DMS114 treated with DMSO at 0.1 percent for 48 hours (cell line): ENCODE data around the gene FBL.
A peak's percentile ranks its signal among the peaks of the same experiment; 100 is the strongest.

ENCODE experiments used
- DNase-seq: peaks from one replicate; lab custom pipeline; 2025; ENCODE audit not compliant: unreplicated experiment; lab: John Stamatoyannopoulos, UW

FBL gene

DNA sequence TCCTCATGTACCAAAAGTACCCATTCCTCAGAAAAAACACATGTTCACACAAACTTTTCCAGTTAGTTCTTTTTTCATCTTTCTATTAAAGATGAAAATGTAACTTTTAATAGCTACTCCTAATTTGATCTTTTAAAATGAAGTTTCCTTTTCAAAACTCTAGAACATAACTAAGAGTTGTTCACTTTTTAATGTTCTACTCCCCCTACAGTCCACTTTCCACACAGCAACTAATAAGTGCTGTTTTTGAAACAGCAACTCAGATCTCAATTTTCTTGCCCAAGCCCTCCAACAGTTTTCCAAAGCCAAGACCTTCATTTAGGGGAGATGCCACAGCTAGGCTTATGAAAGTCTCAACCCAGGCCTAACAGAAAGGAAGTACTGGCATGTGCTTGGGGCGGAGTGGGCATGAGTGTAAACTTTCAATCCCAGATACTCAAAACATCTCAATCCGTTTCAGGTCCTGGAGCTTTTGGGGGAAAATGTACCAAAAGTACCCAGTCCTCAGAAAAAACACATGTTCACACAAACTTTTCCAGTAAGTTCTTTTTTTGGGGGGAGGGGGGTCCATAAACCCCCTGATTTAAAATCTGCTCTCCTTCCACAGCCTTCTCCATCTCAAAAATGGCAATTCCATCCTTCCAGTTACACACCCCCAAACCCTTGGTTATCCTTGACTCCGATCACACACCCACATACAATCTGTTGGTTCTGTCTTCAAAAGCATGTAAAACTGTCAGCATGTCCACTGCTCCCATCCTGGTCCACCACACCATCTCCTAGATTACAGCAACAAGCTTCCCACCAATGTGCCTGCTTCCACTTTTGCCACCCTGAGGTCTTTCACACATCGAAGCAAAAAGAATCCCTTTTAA, 2.0 kb downstream of the FBL start:
- peak; percentile 56 for DNase-seq

DNA sequence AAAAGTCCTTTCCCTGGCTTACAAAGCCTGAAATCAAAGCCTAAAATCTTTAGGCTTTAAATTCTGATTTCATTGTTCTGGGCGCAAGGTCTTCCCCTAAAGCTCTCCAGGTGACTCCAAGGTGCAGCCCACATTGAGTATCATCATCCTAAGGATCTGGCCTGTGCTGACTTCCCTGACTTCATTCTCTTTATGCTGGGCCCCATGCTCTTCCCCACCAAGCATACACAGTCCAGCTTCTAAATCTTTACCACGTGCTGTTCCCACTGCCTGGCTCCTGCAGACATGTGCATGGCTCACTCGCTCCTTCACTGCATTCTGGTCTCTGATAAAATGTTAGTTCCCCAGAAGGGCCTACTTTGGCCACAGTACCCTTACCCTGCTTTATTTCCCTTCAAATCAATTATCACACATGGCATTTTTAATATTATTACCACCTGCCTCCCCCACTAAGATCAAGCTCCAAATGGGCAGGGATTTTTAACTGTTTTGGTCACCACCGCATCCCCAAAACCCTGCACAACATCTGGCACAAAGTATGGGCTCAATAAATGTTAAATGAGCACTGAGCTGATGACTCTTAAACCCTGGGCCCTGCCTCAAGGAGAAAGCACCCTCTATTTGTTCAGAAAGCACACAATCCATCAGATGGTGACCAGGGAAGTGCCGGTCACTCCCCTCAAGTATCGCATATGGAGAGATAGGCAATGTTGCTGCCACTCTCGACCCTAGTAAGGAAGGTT, 3.3 kb downstream of the FBL start:
- no peak for DNase-seq

DNA sequence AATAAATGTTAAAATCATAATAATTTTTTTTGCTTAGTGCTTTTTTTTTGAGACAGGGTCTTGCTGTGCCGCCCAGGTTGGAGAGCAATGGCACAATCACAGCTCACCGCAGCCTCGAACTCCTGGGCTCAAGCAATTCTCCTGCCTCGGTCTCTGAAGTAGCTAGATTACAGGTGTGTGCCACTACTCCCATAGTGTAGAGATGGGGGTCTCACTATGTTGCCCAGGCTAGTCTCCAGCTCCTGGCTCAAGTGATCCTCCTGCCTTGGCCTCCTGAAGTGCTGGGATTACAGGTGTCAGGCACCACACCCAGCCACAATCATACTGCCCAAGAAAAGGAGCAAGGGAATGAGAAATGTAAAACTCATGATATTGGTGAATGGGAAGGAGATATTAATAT, 5.1 kb downstream of the FBL start:
- DNase-seq: no peak

DNA sequence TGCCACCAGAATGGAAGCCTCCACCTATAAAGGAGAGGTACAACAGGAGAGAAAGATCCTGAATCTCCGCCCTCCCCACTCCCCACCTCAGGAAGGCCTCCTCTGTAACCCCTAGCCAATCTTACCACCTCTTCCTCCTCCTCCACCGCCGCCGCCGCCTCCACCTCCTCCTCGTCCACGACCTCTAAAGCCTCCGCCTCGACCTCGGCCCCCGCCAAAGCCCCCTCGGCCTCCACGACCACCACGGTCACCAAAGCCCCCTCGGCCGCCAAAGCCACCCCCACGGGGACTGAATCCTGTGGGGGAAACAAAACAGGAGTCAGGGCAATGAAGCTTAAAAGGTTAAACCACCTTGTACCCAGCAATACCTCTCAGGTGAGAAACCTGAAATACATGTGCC, 5.7 kb downstream of the FBL start:
- DNase-seq: no peak

DNA sequence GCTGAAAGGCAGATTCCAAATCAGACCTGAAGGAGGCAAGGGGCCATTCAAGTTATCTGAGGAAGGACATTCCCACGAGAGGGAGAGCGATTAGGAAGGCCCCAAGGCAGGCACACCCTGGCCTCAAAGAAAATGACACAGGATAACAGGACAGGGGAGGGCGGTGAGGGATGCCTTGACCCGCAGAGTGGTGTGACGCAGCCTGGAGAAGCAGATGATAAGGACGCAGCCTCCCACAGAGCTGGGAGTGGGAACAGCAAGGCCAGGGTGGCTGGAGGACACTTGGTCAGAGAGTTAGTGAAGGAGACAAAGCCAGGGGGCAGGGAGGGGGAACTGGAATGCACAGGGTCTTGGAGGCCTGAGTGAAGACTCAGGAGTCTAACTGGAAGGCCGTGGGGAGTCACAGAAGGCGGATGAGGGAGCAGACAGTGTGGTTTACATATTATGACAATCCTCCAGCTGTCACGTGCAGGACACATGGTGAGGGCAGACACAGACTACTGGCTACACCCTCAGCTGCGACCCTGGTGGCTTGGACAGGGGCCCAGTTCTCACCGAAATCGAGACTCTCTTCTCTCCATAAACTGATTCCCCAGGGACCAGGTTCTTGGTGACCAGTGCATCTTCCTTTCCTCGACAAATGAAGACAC, 6.4 kb downstream of the FBL start:
- no peak for DNase-seq

DNA sequence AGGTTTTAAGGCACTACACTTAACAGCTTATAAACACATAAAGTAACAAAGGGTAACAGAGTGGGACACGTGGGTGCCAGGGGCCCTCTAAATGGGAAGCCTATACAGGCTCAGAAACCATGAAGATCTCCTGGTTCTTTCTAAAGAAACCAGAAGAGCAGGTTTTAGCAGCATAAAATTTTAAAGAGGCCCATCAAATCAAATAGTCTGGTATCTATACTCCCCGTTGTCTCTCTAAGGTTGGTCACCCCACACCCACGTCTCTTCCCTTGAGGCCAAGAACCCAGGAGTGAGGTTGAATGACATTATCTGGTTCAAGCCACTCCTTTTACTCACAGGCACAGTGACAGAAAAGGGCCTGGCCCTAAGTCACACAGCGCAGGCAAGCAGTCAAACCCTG, 7.6 kb downstream of the FBL start:
- no peak for DNase-seq

DNA sequence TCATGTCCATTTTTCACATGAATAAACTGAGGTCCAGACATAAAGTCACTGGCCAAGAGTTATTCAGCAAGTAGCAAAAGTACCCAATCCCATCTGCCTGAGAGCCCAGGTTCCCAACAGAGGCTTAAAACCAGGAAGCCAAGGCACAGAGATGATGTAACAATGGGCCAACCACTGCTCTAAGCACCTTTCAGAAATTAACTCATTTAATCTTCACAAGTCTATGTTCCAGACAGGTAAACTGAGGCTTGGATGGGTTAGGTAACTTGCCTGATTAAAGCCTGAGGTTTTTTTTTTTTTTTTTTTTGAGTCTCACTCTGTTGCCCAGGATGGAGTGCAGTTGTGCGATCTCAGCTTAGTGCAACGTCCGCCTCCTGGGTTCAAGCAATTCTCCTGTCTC, 8.2 kb downstream of the FBL start:
- no peak for DNase-seq

DNA sequence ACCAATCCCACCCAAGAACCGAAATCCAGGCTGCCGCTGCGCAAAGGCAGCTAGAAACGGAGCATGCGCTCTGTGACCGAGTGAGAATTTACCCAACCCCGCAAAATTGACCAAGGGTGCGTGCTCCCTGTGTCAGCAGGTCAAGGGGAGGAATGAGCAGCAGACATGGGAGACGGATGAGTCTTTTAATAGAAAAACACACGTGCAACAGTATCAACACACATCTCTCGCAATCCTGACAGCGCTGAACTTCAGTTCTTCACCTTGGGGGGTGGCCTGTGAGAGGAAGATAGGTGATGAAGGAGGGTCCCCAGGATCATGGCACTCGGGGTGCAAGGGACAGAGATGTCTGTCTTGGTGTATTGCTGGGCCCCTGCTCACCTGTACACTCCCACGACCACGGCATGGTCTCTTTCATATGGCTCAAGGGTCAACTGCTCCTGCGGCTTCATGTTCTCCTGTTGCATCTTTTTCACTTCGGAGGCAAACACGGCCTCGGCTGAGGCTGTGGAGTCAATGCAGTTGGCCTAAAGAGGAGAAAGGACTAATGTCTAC, 11.8 kb downstream of the FBL start:
- no peak for DNase-seq

DNA sequence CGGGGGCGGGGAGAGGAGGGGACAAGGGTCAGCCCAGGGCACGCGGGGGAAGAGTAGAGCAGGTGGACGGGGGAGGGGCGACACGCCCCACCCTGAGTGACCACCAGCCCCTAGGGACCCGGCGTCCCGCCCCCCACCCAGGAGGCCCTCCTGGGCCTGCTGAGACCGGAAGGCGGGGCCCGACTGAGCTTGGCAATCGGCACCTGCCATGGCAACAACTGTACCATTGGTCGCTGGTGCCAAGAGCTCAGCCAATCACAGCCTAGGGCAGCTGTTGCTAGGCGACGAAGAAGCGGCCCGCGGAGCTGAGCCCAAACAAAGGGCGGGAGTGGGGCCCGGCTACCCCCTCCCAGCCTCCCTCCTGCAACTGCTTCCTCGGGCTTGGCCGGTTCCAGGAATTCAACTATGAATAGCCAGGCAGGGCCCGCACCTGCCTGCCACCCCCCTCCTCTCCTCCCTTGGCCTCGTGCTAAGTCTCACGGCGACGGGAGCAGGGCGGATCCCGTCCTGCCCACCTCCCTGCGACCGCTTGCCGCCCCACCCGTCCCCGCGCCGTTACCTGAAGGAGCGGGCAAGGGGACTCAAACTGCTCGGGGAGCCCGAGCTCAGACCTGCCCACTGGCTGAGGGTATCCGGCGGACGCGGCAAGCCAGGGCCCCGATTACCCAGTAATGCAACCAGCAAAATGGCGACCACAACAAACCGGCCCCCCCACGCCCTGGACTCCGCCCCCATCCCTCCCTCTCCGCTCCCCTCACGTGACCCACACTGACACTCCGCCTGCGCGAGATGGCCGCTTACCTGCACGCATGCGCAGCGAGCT, 12.5 kb downstream of the FBL start, which contains the start of gene DYRK1B:
DYRK1B (minus strand) TSS at position 699 of the 823 bp plus-strand sequence. CDS start 2,295 bp downstream, outside the sequence.
- DNase-seq: peak; percentile 94

DNA sequence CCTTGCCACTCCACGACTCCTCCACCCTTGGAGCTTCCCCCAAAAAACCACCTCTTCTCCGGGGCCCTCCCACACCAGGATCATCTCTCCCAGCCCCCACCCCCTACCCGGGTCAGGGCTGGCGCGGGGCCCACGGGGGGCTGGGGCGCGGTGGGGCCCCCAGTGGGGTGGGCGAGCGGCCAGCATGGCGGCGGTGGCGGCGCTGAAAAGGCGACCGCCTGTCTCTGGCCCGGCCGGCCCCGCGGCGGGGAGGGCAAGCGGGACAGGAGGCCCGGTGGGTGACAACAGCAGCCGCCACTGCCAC, 13.1 kb downstream of the FBL start:
- DNase-seq: no peak

DNA sequence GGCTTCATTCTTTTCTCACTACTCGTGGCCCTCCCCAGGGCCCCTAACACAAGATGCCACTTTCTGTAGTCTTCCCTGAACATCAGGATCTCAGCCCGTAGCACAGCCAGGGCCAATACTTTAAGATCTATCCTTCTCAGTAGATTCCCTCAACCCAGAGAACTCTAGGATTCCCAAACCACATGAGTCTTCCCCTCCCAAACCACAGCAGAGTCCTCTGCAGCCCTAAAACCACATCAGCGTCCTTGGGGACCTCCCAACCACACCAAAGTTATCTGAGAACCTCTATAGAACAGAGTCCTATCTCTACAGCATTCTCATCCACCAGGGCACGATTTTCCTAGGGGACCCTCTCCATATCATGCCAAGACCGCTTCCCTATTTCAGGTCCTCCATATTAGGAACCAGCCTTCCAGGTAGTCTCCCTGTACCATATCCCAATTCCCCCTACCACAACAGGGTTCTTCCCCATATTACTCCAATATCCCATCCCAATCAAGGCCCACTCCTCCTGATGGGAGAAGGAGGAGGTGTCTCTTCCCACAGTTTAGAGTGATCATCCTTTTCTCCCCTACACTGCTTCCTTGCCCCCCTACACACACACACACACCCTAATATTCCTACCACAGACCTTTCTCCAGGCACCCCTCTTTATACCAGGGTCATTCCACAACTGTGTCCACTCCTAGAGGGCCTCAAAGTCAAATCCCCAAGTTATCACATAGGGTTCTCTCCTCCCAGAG, 13.7 kb downstream of the FBL start:
- no peak for DNase-seq

DNA sequence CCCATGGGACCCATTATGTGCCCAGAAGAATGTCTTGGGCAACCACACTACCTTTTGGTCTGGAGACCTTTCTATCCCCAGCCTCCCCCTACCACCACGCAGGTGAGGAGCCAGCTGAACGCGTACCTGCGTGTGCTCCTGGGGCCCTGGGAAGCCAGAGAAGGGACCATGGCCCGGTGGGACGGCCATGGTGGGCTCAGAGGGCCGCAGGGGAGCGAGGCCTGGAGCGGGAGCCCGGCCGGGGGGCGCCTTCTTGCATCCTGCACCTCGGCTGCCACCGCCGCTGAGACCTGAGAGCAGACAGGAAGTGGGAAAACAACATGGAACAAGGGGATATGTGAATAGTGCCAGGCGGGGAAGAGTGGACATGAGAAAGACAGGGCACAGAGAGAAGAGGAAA, 14.5 kb downstream of the FBL start:
- DNase-seq: no peak

DNA sequence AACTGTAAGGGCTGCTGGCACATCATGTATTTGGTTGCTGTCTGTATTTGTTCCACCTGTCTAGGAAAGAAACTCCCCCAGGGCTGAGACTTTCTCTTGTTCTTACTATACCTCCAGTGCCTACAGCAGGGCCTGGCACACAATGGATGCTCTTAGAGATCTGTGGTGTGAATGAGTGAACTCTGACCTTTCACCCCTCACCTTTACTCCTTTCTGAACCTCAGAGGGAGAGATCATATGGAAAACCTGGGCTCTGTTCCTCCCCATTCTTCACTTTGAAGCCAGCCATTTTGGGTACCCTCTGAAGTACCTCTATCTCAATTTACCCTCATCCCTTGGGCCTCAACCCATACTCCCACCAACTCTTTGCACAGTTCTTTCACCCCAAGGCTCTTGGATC, 15.3 kb downstream of the FBL start:
- DNase-seq: no peak

DNA sequence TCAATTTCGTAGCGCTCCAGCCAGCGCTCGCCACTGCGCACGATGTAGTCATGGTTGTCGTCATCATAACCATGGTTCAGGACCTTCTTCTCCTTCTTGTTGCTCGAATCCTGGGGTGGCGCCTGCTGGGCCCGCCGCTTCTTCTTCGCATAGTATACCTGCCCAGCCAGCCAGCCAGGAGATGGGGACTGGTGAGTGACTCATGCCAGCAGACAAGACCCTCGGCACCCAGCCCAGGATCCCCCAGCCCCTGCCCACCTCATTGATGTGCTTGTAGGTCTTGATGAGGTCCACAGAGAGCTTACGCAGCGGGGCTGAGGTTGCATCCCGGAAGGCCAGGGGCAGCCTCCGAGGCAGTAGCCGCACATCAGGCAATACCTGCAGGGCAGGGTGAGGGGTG, 15.8 kb downstream of the FBL start:
- no peak for DNase-seq

DNA sequence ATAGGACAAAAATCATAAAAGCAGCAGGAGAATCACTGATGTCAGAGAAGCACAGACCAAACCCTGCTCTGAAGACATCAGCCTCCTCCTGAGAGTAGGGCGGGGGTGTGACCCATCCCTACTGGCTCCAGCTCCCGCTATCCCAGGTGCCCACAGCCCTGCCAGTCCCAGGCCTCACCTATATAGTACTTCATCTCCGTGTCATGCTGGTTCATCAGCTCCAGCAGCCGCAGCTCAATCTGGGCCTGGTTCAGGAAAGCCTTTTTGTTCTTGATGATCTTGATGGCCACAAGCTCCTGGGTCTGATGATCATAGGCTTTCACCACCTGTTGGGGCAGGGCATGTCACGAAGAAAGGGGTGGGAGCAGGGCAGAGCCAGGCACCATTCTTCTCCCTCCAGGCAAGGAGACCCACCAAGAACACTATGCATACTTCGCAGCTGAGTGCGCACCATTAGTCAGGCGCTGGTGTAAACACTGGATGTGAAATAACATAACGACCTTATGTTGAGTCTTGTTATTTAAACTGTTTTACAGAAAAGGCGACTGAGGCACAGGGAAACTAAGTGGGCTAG, 16.4 kb downstream of the FBL start:
- DNase-seq: no peak

DNA sequence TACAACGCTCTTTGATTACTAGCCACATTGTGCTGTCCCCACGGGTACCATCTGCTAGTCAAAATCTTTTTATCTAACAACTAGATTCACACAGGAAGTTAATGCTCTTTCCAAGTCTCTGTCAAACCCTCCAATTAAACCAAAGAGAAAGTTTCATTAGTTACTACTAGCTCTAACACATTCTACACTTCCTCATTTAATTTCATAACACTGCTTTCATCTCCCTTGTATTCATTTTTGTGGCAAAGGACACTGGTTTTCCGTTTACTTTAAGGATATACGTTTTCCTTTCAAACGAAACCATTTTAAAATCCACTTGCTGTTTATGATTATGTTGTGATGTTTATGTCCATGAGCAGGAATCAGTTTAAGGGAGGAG, 17.5 kb downstream of the FBL start:
- DNase-seq: no peak

DNA sequence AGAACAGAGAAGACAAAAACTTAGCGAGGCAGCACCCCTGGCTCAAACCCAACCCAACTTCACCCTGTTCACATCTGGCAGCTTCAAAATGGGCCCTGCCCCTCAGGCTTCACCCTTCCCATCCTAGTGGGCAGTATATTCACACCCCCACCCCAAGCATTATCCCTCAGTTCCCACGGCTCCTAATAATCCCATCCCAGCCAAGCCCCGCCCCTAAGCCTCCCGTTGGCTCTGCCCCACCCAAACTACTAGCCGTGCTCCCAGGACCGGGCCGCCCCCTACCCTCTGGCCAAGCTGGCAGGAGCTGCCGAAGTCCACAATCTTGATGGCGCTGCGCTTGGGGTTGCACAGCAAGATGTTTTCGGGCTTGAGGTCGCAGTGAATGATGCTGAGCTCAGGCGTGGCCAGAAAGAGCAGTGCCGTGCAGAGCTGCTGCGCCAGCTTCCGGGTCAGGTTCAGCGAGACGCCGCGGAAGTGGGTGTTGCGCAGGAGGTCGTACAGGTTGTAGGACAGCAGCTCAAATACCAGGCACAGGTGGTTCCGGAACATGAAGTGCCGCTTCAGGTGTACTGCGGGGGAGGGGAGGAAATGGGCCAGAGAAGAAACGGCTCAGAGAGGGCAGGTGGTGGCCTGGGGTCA, 18.0 kb downstream of the FBL start:
- DNase-seq: no peak

DNA sequence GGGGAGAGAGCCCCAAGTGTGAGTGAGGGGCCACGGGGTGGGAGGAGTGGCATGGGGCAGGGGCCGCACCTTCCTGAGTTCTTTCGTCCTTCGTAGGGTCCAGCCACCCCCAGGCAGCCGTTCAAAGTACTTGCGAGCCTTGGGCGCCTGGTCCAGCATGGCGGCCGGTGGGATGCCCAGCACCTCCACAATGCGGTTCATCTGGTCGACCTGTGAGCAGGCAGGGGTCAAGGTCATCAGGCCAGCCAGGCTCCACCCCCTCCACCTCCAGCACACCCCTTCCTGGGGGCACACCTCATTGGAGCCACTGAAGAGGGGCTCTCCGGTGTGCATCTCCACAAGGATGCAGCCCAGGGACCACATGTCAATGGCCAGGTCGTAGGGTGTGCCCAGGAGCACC, 19.0 kb downstream of the FBL start:
- DNase-seq: no peak

DNA sequence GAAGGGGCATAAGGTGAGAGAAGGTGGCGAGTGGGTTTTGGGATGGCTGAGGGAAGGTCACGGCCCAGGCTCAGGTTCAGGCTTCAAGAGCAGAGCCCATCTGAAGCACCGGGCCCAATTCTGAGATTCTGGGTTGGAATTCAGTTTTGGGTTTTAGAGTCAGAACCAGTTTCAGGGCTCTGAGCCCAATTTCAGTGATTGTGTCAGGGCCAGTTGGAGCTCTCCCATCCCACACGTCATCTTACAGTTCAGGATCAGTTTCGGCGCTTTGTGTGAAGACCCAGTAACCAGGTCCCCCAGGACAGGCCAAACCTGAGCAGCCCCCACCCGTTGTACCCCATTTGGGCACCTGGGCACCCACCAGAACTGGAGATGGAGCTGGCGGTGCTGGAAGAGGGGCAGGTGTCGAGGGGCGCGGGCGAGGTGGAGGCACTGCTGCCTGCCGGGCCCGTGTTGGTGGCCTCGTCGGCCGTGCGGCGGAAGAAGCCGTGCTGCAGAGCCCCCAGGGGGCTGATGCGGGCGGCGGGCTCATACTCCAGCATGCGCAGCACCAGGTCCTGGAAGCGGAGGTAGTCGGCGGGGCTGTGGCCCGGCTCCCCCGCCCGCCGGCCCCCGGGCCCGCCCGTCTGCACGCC, 19.8 kb downstream of the FBL start:
- DNase-seq: no peak
